Panc1 (cell line): ENCODE measurements around the gene SNX9. TPM values are rescaled to one million over a fixed set of nuclear protein-coding genes. Genes with fewer than 3 reads are reported as not detected.
A peak's percentile ranks its signal among the peaks of the same experiment; 100 is the strongest.
"Not testable (repeated sequence)": the region's sequence is repeated elsewhere in the genome, so short reads cannot be mapped to it uniquely, and the experiment has no call there.

Experiments used
- ATAC-seq: fragments of 200-7000 bp; cut with Tn5 transposase; 2 replicates; pipeline ENCODE4 v1.9.1; 2020; ENCODE audit warnings: mild to moderate bottlenecking, moderate library complexity
- BruUV-seq: library from RNA; stranded (reverse); fragments of 400-500 nt; replicated peaks from 2 replicates; lab custom pipeline; 2021; lab: Mats Ljungman, UMichigan
- CTCF ChIA-PET: fragments of 300-600 bp; sonication (Branson Sonifier 250); formaldehyde crosslinking; loops from one replicate; lab custom pipeline; 2022; ENCODE audit warnings: antibody characterized with exemption; lab: Charles Lee
- POLR2A ChIA-PET: fragments of 300-600 bp; sonication (Branson Sonifier 250); formaldehyde crosslinking; loops from one replicate; lab custom pipeline; 2022; ENCODE audit warnings: antibody characterized with exemption; lab: Charles Lee
- DNase-seq: peaks from one replicate; pipeline ENCODE4 v3.0.0-alpha.2; 2010; ENCODE audit warnings: low read depth, low spot score
- H3K27ac ChIP-seq: 2 replicates; pipeline ENCODE4 v1.5.1; 2011; ENCODE audit warnings: mild to moderate bottlenecking, low read length, inconsistent platforms
- H3K27me3 ChIP-seq: fragments of 200-500 bp; sonication (Bioruptor generic); 2 replicates; pipeline ENCODE4 v1.6.0; 2014; ENCODE audit warnings: low read length, inconsistent platforms; ENCODE audit not compliant: control insufficient read depth, insufficient read depth
- H3K36me3 ChIP-seq: fragments of 200-500 bp; sonication (Bioruptor generic); 2 replicates; pipeline ENCODE4 v1.5.1; 2014; ENCODE audit warnings: inconsistent platforms, mild to moderate bottlenecking, low read length, moderate library complexity; ENCODE audit not compliant: control insufficient read depth, insufficient read depth
- H3K4me1 ChIP-seq: 2 replicates; pipeline ENCODE4 v1.5.1; 2011; ENCODE audit warnings: inconsistent platforms, mild to moderate bottlenecking, low read length, moderate library complexity; ENCODE audit not compliant: control insufficient read depth, insufficient read depth
- H3K4me3 ChIP-seq, 2 experiments: 2 replicates each; pipeline ENCODE4 v1.5.1; 2011 to 2012; ENCODE audit warnings: low read depth in 2 of 2, low read length in 2 of 2, mild to moderate bottlenecking in 2 of 2, inconsistent platforms in 1 of 2, moderate library complexity in 1 of 2
- H3K9me3 ChIP-seq: fragments of 200-500 bp; sonication (Bioruptor generic); 2 replicates; pipeline ENCODE4 v1.5.1; 2014; ENCODE audit warnings: low read depth, mild to moderate bottlenecking, inconsistent platforms, low read length, moderate library complexity; ENCODE audit not compliant: control insufficient read depth, insufficient read depth
- SIN3A ChIP-seq: IDR thresholded peaks from 2 replicates; pipeline ENCODE4 v1.6.1; 2012; ENCODE audit warnings: low read depth, mild to moderate bottlenecking, low read length, moderate library complexity, borderline replicate concordance; ENCODE audit not compliant: insufficient read depth
- TCF7L2 ChIP-seq: IDR thresholded peaks from 2 replicates; pipeline ENCODE4 v1.6.1; 2011; ENCODE audit warnings: mild to moderate bottlenecking, low read depth, low read length, inconsistent platforms
- in situ Hi-C: cut with HindIII; loops from 2 replicates; pipeline ENCODE4 v1.10.0; 2016; ENCODE audit warnings: low sequenced_read_pairs, low pct_unique_long_range_greater_than_20kb
- intact Hi-C: fragments of 100-400 bp; cut with micrococcal nuclease; formaldehyde crosslinking; loops from one replicate; pipeline ENCODE4 v1.10.0; 2022; ENCODE audit not compliant: unreplicated experiment
- total RNA-seq: library from RNA; stranded (reverse); gene quantifications from one replicate; pipeline ENCODE4 v1.2.1, GENCODE V29; 2021; ENCODE audit not compliant: unreplicated experiment
- TF ChIP-seq, protein P1 (sequence below), 2 experiments: IDR thresholded peaks; 2 replicates each; pipeline ENCODE4 v1.6.1; 2011 to 2012; ENCODE audit warnings: low read depth in 2 of 2, control low read depth in 1 of 2, low read length in 1 of 2, mild to moderate bottlenecking in 1 of 2, moderate library complexity in 1 of 2; ENCODE audit not compliant: insufficient read depth in 1 of 2

Gene SNX9
- total RNA-seq, 1 experiment from 2014 or later, result 46.0 TPM

DNA sequence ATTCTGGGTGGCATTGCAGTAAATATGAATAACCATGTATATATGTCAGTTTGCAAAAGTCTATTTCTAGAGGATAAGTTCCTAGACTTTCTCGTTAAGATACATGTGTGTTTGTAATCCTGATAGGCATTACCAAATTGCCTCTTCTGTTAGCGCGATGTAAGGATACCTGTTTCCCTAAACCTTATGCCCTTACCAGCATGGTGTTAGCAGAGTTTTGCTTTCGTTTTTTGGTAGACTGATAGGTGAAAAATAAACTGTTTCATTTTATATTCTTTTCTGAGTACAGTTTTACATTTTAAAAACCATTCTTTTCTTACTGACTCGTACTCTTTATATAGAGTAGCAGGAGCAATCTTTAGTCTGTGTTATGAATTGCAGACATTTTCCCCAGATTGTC lies 32.3 kb downstream of the SNX9 start:
- BruUV-seq, result no TSS peak
- in situ Hi-C loops, result loop anchor here (25.0 kb wide), 1 partner anchor 93 kb away; no protein-coding TSS in a partner anchor
- TF ChIP-seq TCF7L2 (no peak), SIN3A (no peak)
- TF ChIP-seq, protein P1, sequence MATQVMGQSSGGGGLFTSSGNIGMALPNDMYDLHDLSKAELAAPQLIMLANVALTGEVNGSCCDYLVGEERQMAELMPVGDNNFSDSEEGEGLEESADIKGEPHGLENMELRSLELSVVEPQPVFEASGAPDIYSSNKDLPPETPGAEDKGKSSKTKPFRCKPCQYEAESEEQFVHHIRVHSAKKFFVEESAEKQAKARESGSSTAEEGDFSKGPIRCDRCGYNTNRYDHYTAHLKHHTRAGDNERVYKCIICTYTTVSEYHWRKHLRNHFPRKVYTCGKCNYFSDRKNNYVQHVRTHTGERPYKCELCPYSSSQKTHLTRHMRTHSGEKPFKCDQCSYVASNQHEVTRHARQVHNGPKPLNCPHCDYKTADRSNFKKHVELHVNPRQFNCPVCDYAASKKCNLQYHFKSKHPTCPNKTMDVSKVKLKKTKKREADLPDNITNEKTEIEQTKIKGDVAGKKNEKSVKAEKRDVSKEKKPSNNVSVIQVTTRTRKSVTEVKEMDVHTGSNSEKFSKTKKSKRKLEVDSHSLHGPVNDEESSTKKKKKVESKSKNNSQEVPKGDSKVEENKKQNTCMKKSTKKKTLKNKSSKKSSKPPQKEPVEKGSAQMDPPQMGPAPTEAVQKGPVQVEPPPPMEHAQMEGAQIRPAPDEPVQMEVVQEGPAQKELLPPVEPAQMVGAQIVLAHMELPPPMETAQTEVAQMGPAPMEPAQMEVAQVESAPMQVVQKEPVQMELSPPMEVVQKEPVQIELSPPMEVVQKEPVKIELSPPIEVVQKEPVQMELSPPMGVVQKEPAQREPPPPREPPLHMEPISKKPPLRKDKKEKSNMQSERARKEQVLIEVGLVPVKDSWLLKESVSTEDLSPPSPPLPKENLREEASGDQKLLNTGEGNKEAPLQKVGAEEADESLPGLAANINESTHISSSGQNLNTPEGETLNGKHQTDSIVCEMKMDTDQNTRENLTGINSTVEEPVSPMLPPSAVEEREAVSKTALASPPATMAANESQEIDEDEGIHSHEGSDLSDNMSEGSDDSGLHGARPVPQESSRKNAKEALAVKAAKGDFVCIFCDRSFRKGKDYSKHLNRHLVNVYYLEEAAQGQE (IDR thresholded peaks at IDR 0.05; ENCODE audit: insufficient read depth in 1 of 2, low read depth in 2 of 2, low read length in 1 of 2), result no peak

DNA sequence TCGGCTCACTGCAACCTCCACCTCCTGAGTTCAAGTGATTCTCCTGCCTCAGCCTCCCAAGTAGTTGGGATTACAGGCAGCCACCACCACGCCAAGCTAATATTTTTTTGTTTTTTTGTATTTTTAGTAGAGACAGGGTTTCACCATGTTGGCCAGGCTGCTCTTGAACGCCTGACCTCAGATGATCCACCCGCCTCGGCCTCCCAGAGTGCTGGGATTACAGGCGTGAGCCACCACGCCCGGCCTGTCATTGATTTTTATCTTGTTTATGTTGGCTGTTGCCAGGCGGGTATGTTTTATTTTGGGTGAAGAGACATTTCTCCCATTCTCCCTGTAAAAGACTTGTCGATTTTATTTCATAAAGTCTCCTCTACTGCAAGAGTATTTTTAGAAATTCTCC lies 32.8 kb downstream of the SNX9 start:
- CTCF ChIA-PET, H3K9me3 ChIP-seq, DNase-seq, intact Hi-C loops, BruUV-seq, H3K36me3 ChIP-seq, H3K27me3 ChIP-seq: not testable (repeated sequence)
- Histone ChIP-seq H3K4me3 (peak overlapping the region in 1 of 2 experiments; percentile 4; a peak in 1 of 4 replicates), H3K4me1 (peaks cover 42% of the 10 kb centered on the region), H3K27ac (peak overlapping the region; percentile 74; the same call in 1 of the 2 replicates)
- peak; percentile 59; the same call in 1 of the 2 replicates for ATAC-seq
- in situ Hi-C loops, result loop anchor here (25.0 kb wide), 1 partner anchor 94 kb away; no protein-coding TSS in a partner anchor
- POLR2A ChIA-PET, result interaction anchor here (0.7 kb wide), 1 partner anchor 115 kb away, joined by 4 read pairs; no protein-coding TSS in a partner anchor

More for the DNA sequence above, 32.3 kb downstream of the SNX9 start:
- H3K4me3 ChIP-seq, result peak overlapping the region in 1 of 2 experiments; percentile 4; a peak in 1 of 4 replicates
- no peak for DNase-seq
- no peaks in the 10 kb centered on the region for H3K36me3 ChIP-seq
- ATAC-seq, result peak; percentile 52
- intact Hi-C loops, result no loop called here
- H3K9me3 ChIP-seq, result peaks cover 3% of the 10 kb centered on the region; the same call in 1 of the 2 replicates
- ChIA-PET CTCF (no interaction called here), POLR2A (no interaction called here)
- H3K4me1 ChIP-seq, result peaks cover 40% of the 10 kb centered on the region
- no peaks in the 10 kb centered on the region for H3K27me3 ChIP-seq
- H3K27ac ChIP-seq, result peak overlapping the region; percentile 74

DNA sequence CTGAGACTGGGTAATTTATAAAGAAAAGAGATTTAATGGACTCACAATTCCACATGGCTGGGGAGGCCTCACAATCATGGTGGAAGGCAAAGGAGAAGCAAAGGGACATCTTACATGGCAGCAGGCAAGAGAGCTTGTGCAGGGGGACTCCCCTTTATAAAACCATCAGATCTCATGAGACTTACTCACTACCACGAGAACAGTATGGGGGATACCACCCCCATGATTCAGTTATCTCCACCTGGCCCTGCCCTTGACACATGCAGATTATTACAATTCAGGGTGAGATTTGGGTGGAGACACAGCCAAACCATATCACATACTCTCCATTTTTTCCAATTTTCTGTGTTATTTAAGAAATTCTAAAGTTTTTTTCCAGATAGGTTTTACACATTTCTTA lies 35.6 kb downstream of the SNX9 start:
- H3K27me3 ChIP-seq, H3K27ac ChIP-seq, H3K9me3 ChIP-seq, DNase-seq, BruUV-seq, H3K36me3 ChIP-seq, ATAC-seq, intact Hi-C loops, H3K4me3 ChIP-seq: not testable (repeated sequence)
- ChIA-PET POLR2A (interaction anchor here (0.7 kb wide), 1 partner anchor 539 kb away, joined by 9 read pairs; no protein-coding TSS in a partner anchor), CTCF (interaction anchor here (0.7 kb wide), 1 partner anchor 127 kb away, joined by 6 read pairs; no protein-coding TSS in a partner anchor)
- in situ Hi-C loops, result loop anchor here (25.0 kb wide), 1 partner anchor 96 kb away; no protein-coding TSS in a partner anchor
- H3K4me1 ChIP-seq, result peaks cover 60% of the 10 kb centered on the region
